Measurements from ENCODE around the gene PHETA1. TPM values are rescaled to one million over a fixed set of nuclear protein-coding genes. Genes with fewer than 3 reads are reported as not detected.

Gene PHETA1
- total RNA-seq, 2 donors from 2014 or later: 11.5 to 13.4 TPM

GRCh38 chr12:111359914-111360276, 9.0 kb downstream of the PHETA1 start:
- no peak for TF ChIP-seq CTCF (IDR thresholded peaks at IDR 0.05)
- H3K27me3 ChIP-seq: no peaks in the 10 kb centered on the region
- H3K27ac ChIP-seq: no peak overlapping the region
- no peaks in the 10 kb centered on the region for H3K9me3 ChIP-seq
- H3K36me3 ChIP-seq: peaks cover 4% of the 10 kb centered on the region
- no peak overlapping the region for H3K4me3 ChIP-seq
- no peak for DNase-seq (ENCODE audit: low spot score)
- H3K4me1 ChIP-seq: peaks cover 0 to 28% of the 10 kb centered on the region in 2 donors

GRCh38 chr12:111359231-111359913, 9.5 kb downstream of the PHETA1 start:
- no peaks in the 10 kb centered on the region for H3K9me3 ChIP-seq
- TF ChIP-seq CTCF (IDR thresholded peaks at IDR 0.05): no peak

GRCh38 chr12:111355201-111355925, 13.5 kb downstream of the PHETA1 start:
- no peaks in the 10 kb centered on the region for H3K4me1 ChIP-seq
- H3K27ac ChIP-seq: no peak overlapping the region
- no peak overlapping the region for H3K4me3 ChIP-seq
- no peak for TF ChIP-seq CTCF (IDR thresholded peaks at IDR 0.05)
- DNase-seq (ENCODE audit: low spot score): no peak
- no peaks in the 10 kb centered on the region for H3K27me3 ChIP-seq
- no peaks in the 10 kb centered on the region for H3K36me3 ChIP-seq
- no peaks in the 10 kb centered on the region for H3K9me3 ChIP-seq

More at GRCh38 chr12:111359231-111359913, 9.5 kb downstream of the PHETA1 start:
- H3K4me3 ChIP-seq: no peak overlapping the region
- no peaks in the 10 kb centered on the region for H3K27me3 ChIP-seq
- peaks cover 0 to 28% of the 10 kb centered on the region in 2 donors for H3K4me1 ChIP-seq
- H3K27ac ChIP-seq: no peak overlapping the region
- DNase-seq (ENCODE audit: low spot score): no peak
- peaks cover 4% of the 10 kb centered on the region for H3K36me3 ChIP-seq

GRCh38 chr12:111354511-111354910, 14.4 kb downstream of the PHETA1 start:
- Histone ChIP-seq H3K27ac (no peak overlapping the region), H3K4me1 (no peaks in the 10 kb centered on the region), H3K9me3 (no peaks in the 10 kb centered on the region), H3K27me3 (no peaks in the 10 kb centered on the region), H3K4me3 (no peak overlapping the region), H3K36me3 (no peaks in the 10 kb centered on the region)
- DNase-seq (ENCODE audit: low spot score): no peak
- no peak for TF ChIP-seq CTCF (IDR thresholded peaks at IDR 0.05)

- TF ChIP-seq CTCF (IDR thresholded peaks at IDR 0.05): no peak
- Histone ChIP-seq H3K9me3 (peaks cover 0 to 7% of the 10 kb centered on the region in 2 donors), H3K27me3 (no peaks in the 10 kb centered on the region), H3K4me3 (no peak overlapping the region), H3K4me1 (no peaks in the 10 kb centered on the region), H3K27ac (no peak overlapping the region), H3K36me3 (no peaks in the 10 kb centered on the region)
- no peak for DNase-seq (ENCODE audit: low spot score)
Observed at GRCh38 chr12:111353603-111354295, 15.1 kb downstream of the PHETA1 start.
